Tibial artery (tissue), 4 donors: ENCODE results near the gene NHERF2.
A peak's percentile ranks its signal among the peaks of the same experiment; 100 is the strongest.

Experiments used
- DNase-seq, 2 donors: peaks; one replicate each; pipeline ENCODE4 v3.0.0-alpha.2; 2019
- H3K27ac ChIP-seq, 2 donors: fragments of 200-600 bp; sonication (generic) in 1 of 2; 1 replicate in 1 of 2; 2 replicates in 1 of 2; pipeline ENCODE4 v1.5.1; 2018 to 2019; ENCODE audit warnings: mild to moderate bottlenecking in 1 of 2
- H3K27me3 ChIP-seq, 2 donors: fragments of 200-600 bp; sonication (generic) in 1 of 2; one replicate each; pipeline versions ENCODE4 v1.5.1 to v1.6.0; 2016 to 2019
- H3K36me3 ChIP-seq, 3 donors: fragments of 200-600 bp; sonication (generic) in 2 of 3; one replicate each; pipeline ENCODE4 v1.5.1; 2016 to 2019; ENCODE audit warnings: mild to moderate bottlenecking in 2 of 3
- H3K4me1 ChIP-seq, 4 donors: fragments of 200-600 bp; sonication (generic) in 2 of 4; 1 replicate in 3 of 4; 2 replicates in 1 of 4; pipeline ENCODE4 v1.5.1; 2016 to 2019
- H3K4me3 ChIP-seq, 2 donors: fragments of 200-600 bp; sonication (generic) in 1 of 2; 1 replicate in 1 of 2; 2 replicates in 1 of 2; pipeline ENCODE4 v1.5.1; 2018 to 2019; ENCODE audit warnings: mild to moderate bottlenecking in 2 of 2
- H3K9me3 ChIP-seq, 3 donors: fragments of 200-600 bp; sonication (generic) in 1 of 3; one replicate each; pipeline ENCODE4 v1.5.1; 2016 to 2019
- CTCF ChIP-seq, 2 experiments: fragments of 200-600 bp in 1 of 2; fragments of 450-650 bp in 1 of 2; IDR thresholded peaks; one replicate each; pipeline ENCODE4 v1.5.1; 2017 to 2019; ENCODE audit warnings: antibody characterized with exemption in 2 of 2, mild to moderate bottlenecking in 1 of 2, moderate library complexity in 1 of 2
- intact Hi-C: fragments of 100-400 bp; cut with DNase I; formaldehyde crosslinking; loops from one replicate; pipeline ENCODE4 v1.15.0; 2023; ENCODE audit warnings: low total_unique reads

Gene NHERF2

GRCh38 chr16:2002406-2003230, 24.1 kb upstream of the NHERF2 start:
- peaks cover 53 to 67% (median 59%) of the 10 kb centered on the region in 3 donors for H3K36me3 ChIP-seq
- no peak for DNase-seq
- H3K9me3 ChIP-seq = no peaks in the 10 kb centered on the region
- no peak overlapping the region for H3K4me3 ChIP-seq
- no peak for TF ChIP-seq CTCF (IDR thresholded peaks at IDR 0.05)
- intact Hi-C loops = no loop called here
- H3K27me3 ChIP-seq = no peaks in the 10 kb centered on the region
- peaks cover 0 to 42% (median 36%) of the 10 kb centered on the region in 4 donors for H3K4me1 ChIP-seq
- no peak overlapping the region for H3K27ac ChIP-seq

- no peak for TF ChIP-seq CTCF (IDR thresholded peaks at IDR 0.05)
- Histone ChIP-seq H3K27ac (no peak overlapping the region), H3K36me3 (peaks cover 47 to 60% (median 52%) of the 10 kb centered on the region in 3 donors), H3K4me1 (peaks cover 0 to 49% (median 44%) of the 10 kb centered on the region in 4 donors), H3K4me3 (no peak overlapping the region), H3K27me3 (no peaks in the 10 kb centered on the region), H3K9me3 (no peaks in the 10 kb centered on the region)
- intact Hi-C loops = no loop called here
- DNase-seq = no peak
These were observed 23.4 kb upstream of the NHERF2 start for GRCh38 chr16:2003231-2003826.

GRCh38 chr16:2003827-2004641, 22.7 kb upstream of the NHERF2 start:
- peak; percentile 71 to 81 for TF ChIP-seq CTCF (IDR thresholded peaks at IDR 0.05)
- Histone ChIP-seq H3K27ac (no peak overlapping the region), H3K4me3 (no peak overlapping the region), H3K9me3 (no peaks in the 10 kb centered on the region), H3K4me1 (peaks cover 0 to 54% (median 50%) of the 10 kb centered on the region in 4 donors), H3K27me3 (no peaks in the 10 kb centered on the region), H3K36me3 (peaks cover 40 to 53% (median 45%) of the 10 kb centered on the region in 3 donors)
- peak; percentile 77 to 85 for DNase-seq
- intact Hi-C loops = no loop called here

- no peak for TF ChIP-seq CTCF (IDR thresholded peaks at IDR 0.05)
- Histone ChIP-seq H3K27ac (no peak overlapping the region), H3K4me1 (peaks cover 0 to 55% (median 52%) of the 10 kb centered on the region in 4 donors), H3K9me3 (no peaks in the 10 kb centered on the region), H3K27me3 (no peaks in the 10 kb centered on the region), H3K4me3 (no peak overlapping the region), H3K36me3 (peaks cover 31 to 44% (median 35%) of the 10 kb centered on the region in 3 donors)
- no peak for DNase-seq
- intact Hi-C loops = no loop called here
These were observed 21.7 kb upstream of the NHERF2 start for GRCh38 chr16:2004795-2005517.

- H3K4me1 ChIP-seq = peaks cover 0 to 62% (median 59%) of the 10 kb centered on the region in 4 donors
These were observed 21.1 kb upstream of the NHERF2 start for GRCh38 chr16:2005646-2006045.

More at GRCh38 chr16:2005646-2006045, 21.1 kb upstream of the NHERF2 start:
- H3K4me3 ChIP-seq = no peak overlapping the region
- DNase-seq = no peak
- intact Hi-C loops = no loop called here
- peaks cover 27 to 37% (median 29%) of the 10 kb centered on the region in 3 donors for H3K36me3 ChIP-seq
- no peak for TF ChIP-seq CTCF (IDR thresholded peaks at IDR 0.05)
- H3K27me3 ChIP-seq = no peaks in the 10 kb centered on the region
- H3K9me3 ChIP-seq = no peaks in the 10 kb centered on the region
- H3K27ac ChIP-seq = no peak overlapping the region
